K562 (cell line): ENCODE measurements around the gene ATP5PO. TPM values are rescaled to one million over a fixed set of nuclear protein-coding genes. Genes with fewer than 3 reads are reported as not detected.

Experiments used
- ATF7 ChIP-seq: fragments of 450-650 bp; IDR thresholded peaks from 2 replicates; pipeline ENCODE4 v1.7.1; 2014; ENCODE audit warnings: mild to moderate bottlenecking, moderate library complexity
- CREB3 ChIP-seq: fragments of 450-650 bp; conservative IDR thresholded peaks from 2 replicates; pipeline ENCODE4 v1.6.1; 2016; ENCODE audit warnings: missing genetic modification characterization, low read depth, mild to moderate bottlenecking, missing compliant biosample characterization, moderate library complexity
- EGR1 ChIP-seq: fragments of 450-650 bp; conservative IDR thresholded peaks from 2 replicates; pipeline ENCODE4 v1.6.1; 2017; ENCODE audit warnings: mild to moderate bottlenecking
- EP400 ChIP-seq: fragments of 450-650 bp; IDR thresholded peaks from 2 replicates; pipeline ENCODE4 v1.6.1; 2017; ENCODE audit warnings: antibody characterized with exemption, mild to moderate bottlenecking, moderate library complexity
- FOXA3 ChIP-seq, 2 experiments: fragments of 450-650 bp in 1 of 2; sonication (generic) in 1 of 2; formaldehyde crosslinking; IDR thresholded peaks in 1 of 2; conservative IDR thresholded peaks in 1 of 2; 2 replicates each; pipeline versions ENCODE4 v1.4.0 to v1.8.0; 2020 to 2022; ENCODE audit warnings: mild to moderate bottlenecking in 2 of 2, missing genetic modification reagents in 1 of 2
- FOXK2 ChIP-seq, 2 experiments: fragments of 450-650 bp; IDR thresholded peaks in 1 of 2; conservative IDR thresholded peaks in 1 of 2; 2 replicates each; pipeline ENCODE4 v1.6.1; 2016; ENCODE audit warnings: low read depth in 2 of 2, mild to moderate bottlenecking in 1 of 2
- HOXB6 ChIP-seq: fragments of 250-450 bp; sonication (Bioruptor Pico); IDR thresholded peaks from 2 replicates; pipeline ENCODE4 v1.5.1; 2022; ENCODE audit warnings: mild to moderate bottlenecking, borderline replicate concordance
- L3MBTL2 ChIP-seq: fragments of 450-650 bp; IDR thresholded peaks from 2 replicates; pipeline ENCODE4 v1.6.1; 2016; ENCODE audit warnings: mild to moderate bottlenecking, moderate library complexity
- MIER1 ChIP-seq: fragments of 450-650 bp; IDR thresholded peaks from 2 replicates; pipeline ENCODE4 v1.6.1; 2016; ENCODE audit warnings: antibody characterized with exemption, mild to moderate bottlenecking, low read depth
- POLR2A ChIP-seq: fragments of 450-650 bp; conservative IDR thresholded peaks from 2 replicates; pipeline ENCODE4 v1.6.1; 2016
- TAF1 ChIP-seq: IDR thresholded peaks from 2 replicates; pipeline ENCODE4 v1.6.1; 2011; ENCODE audit warnings: mild to moderate bottlenecking, low read length, moderate library complexity; ENCODE audit not compliant: insufficient read depth, control insufficient read depth, severe bottlenecking; ENCODE audit errors: extremely low read depth
- TAF7 ChIP-seq: fragments of 450-650 bp; IDR thresholded peaks from 2 replicates; pipeline ENCODE4 v1.6.1; 2016; ENCODE audit warnings: missing genetic modification characterization, missing compliant biosample characterization
- TRIM24 ChIP-seq, 2 experiments: fragments of 450-650 bp; IDR thresholded peaks; 2 replicates each; pipeline ENCODE4 v1.6.1; 2016
- ZBTB2 ChIP-seq: fragments of 450-650 bp; IDR thresholded peaks from 2 replicates; pipeline ENCODE4 v1.6.1; 2016; ENCODE audit warnings: antibody characterized with exemption
- polyA plus RNA-seq, 8 experiments: library from polyadenylated mRNA; depleted of rRNA in 4 of 8; stranded (reverse) in 5 of 8; unstranded in 3 of 8; fragments of >200 nt; fragmentation: Nextera tagmentation in 2 of 8; fragmentation: Illumina TruSeq in 1 of 8; extraction: Ambion mirVana in 2 of 8; extraction: Trizol in 1 of 8; gene quantifications; 2 replicates each; pipeline versions ENCODE4 v1.2.1 to v1.2.3, GENCODE V29; 2011 to 2014; ENCODE audit warnings: inconsistent platforms in 1 of 8, missing spikeins in 1 of 8
- total RNA-seq, 7 experiments: library from RNA; depleted of rRNA in 6 of 7; stranded (reverse); fragments of >200 nt in 6 of 7; fragmentation: Illumina TruSeq in 2 of 7; extraction: Trizol in 2 of 7; gene quantifications; 2 replicates each; pipeline versions ENCODE4 v1.2.1 to v1.2.3, GENCODE V29; 2011 to 2021; ENCODE audit warnings: low replicate concordance in 1 of 7

ATP5PO gene
- total and polyA plus RNA-seq, 9 of the 15 experiments (the other 6 are each of a cell fraction or from before 2014, with no cell fraction given) = 367 to 2,722 (median 808) TPM

GRCh38 chr21:33931052-33931798, 15.6 kb upstream of the ATP5PO start (continued):
- TF ChIP-seq EGR1 = peak; percentile 69
- TF ChIP-seq EP400 = peak; percentile 80
- TF ChIP-seq ATF7 = peak; percentile 40; the same call in 1 of the 2 replicates
- TF ChIP-seq ZBTB2 = 0 out of 2 replicates have a peak, but pooled peaks have one; percentile 17
- TF ChIP-seq POLR2A = peak; percentile 78
- TF ChIP-seq L3MBTL2 = peak; percentile 37; the same call in 1 of the 2 replicates
- TF ChIP-seq FOXK2 (conservative IDR thresholded peaks at IDR 0.05 in 1 of 2, IDR thresholded peaks at IDR 0.05 in 1 of 2; ENCODE audit: low read depth in 2 of 2) = peak; percentile 91 to 92
- TF ChIP-seq HOXB6 (CRISPR knock-in tag) = 0 out of 2 replicates have a peak, but pooled peaks have one; percentile 21
- peak; percentile 41 for TF ChIP-seq TAF1
- TF ChIP-seq FOXA3 (CRISPR knock-in tag; conservative IDR thresholded peaks at IDR 0.05 in 1 of 2, IDR thresholded peaks at IDR 0.05 in 1 of 2) = peak in 1 of 2 experiments; percentile 78; a peak in 2 of 4 replicates
- peak; percentile 89 for TF ChIP-seq TAF7 (tag)
- TF ChIP-seq CREB3 = peak; percentile 76
- 0 out of 2 replicates have a peak, but pooled peaks have one; percentile 22 for TF ChIP-seq MIER1
- peak in 1 of 2 experiments; percentile 22; a peak in 2 of 4 replicates for TF ChIP-seq TRIM24 (IDR thresholded peaks at IDR 0.05)
